Prostate gland (tissue), 2 donors: ENCODE measurements around the gene SURF1. TPM values are rescaled to one million over a fixed set of nuclear protein-coding genes. Genes with fewer than 3 reads are reported as not detected.

Experiments used
- DNase-seq: peaks from one replicate; pipeline ENCODE4 v3.0.0-alpha.2; 2019; ENCODE audit warnings: low spot score
- H3K27ac ChIP-seq, 2 donors: fragments of 200-600 bp; sonication (generic); 2 replicates each; pipeline ENCODE4 v1.5.1; 2017 to 2019
- H3K27me3 ChIP-seq: fragments of 200-600 bp; sonication (generic); replicated peaks from 2 replicates; pipeline ENCODE4 v1.5.1; 2019; ENCODE audit not compliant: insufficient read depth
- H3K36me3 ChIP-seq, 2 donors: fragments of 200-600 bp; sonication (generic); 1 replicate in 1 of 2; 2 replicates in 1 of 2; pipeline versions ENCODE4 v1.5.1 to v1.8.1; 2017 to 2019
- H3K4me1 ChIP-seq: fragments of 200-600 bp; sonication (generic); replicated peaks from 2 replicates; pipeline ENCODE4 v1.5.1; 2019
- H3K4me3 ChIP-seq, 2 donors: fragments of 200-600 bp; sonication (generic); 2 replicates each; pipeline ENCODE4 v1.5.1; 2017 to 2019
- H3K9me3 ChIP-seq: fragments of 200-600 bp; sonication (generic); 2 replicates; pipeline ENCODE4 v1.5.1; 2017
- POLR2A ChIP-seq: fragments of 450-650 bp; IDR thresholded peaks from one replicate; pipeline ENCODE4 v1.6.1; 2016; ENCODE audit warnings: antibody characterized with exemption, mild to moderate bottlenecking
- POLR2AphosphoS5 ChIP-seq: sonication (generic); formaldehyde crosslinking; IDR thresholded peaks from one replicate; pipeline ENCODE4 v1.6.1; 2017; ENCODE audit warnings: antibody characterized with exemption
- WGBS: methylation state at CpG from one replicate; pipeline ENCODE4 v1.1.5; 2018; 5-methylcytosine and 5-hydroxymethylcytosine counted together
- intact Hi-C: fragments of 100-400 bp; cut with DNase I; formaldehyde crosslinking; loops from one replicate; pipeline ENCODE4 v1.14.2; 2022
- total RNA-seq, 2 donors: library from RNA; depleted of rRNA; stranded (reverse); fragments of >200 nt; gene quantifications; one replicate each; pipeline ENCODE4 v1.1.0, GENCODE V29; 2016
- TF ChIP-seq, protein P1 (sequence below), 4 experiments: fragments of 200-600 bp in 2 of 4; fragments of 450-650 bp in 2 of 4; sonication (generic) in 2 of 4; IDR thresholded peaks; 1 replicate in 3 of 4; 2 replicates in 1 of 4; pipeline ENCODE4 v1.5.1; 2016 to 2019; ENCODE audit warnings: antibody characterized with exemption in 4 of 4, mild to moderate bottlenecking in 2 of 4, moderate library complexity in 2 of 4

Gene SURF1
- total RNA-seq, 2 donors from 2014 or later: 53.3 to 73.8 TPM

DNA sequence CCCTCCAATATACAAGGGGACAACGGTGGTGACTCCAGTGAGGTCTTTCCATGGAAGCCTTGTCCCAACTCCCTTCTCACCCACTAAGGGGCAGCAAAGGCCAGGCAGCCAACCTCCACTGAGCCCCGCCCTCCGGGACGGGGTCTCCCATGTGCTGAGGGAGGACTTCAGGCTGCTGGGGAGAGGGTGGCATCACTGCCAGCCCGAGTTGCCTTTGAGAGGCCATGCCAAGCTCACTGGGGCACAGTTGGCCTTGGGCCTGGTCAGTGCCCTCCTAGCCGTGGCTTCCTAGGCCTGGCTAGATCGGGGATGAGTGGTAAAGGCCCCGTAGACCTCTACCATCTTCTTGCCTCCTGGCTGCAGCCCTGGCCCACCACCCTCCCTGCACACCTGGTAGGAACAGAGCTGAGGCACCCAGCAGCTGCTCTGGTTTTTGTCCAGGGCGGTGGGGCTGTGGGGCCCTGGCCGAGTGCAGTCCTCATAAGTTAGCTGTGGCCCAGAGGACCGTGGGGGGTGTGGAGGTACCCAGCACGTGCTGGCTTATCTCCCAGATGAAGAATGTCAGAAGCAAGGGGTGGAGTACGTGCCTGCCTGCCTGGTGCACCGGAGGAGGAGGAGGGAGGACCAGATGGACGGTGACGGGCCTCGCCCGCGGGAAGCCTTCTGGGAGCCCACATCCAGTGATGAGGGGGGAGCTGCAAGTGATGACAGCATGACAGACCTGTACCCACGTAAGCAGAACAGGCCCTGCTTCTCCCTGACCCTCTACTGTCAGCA, 3.3 kb upstream of the SURF1 start:
- intact Hi-C loops: no loop called here

GRCh38 chr9:133357656-133358055, 1.4 kb upstream of the SURF1 start:
- intact Hi-C loops: no loop called here
- Histone ChIP-seq H3K27ac (no peak overlapping the region), H3K4me3 (no peak overlapping the region), H3K27me3 (no peaks in the 10 kb centered on the region), H3K4me1 (peaks cover 21% of the 10 kb centered on the region), H3K9me3 (no peaks in the 10 kb centered on the region), H3K36me3 (peaks cover 0 to 3% of the 10 kb centered on the region in 2 donors)
- TF ChIP-seq, protein P1, sequence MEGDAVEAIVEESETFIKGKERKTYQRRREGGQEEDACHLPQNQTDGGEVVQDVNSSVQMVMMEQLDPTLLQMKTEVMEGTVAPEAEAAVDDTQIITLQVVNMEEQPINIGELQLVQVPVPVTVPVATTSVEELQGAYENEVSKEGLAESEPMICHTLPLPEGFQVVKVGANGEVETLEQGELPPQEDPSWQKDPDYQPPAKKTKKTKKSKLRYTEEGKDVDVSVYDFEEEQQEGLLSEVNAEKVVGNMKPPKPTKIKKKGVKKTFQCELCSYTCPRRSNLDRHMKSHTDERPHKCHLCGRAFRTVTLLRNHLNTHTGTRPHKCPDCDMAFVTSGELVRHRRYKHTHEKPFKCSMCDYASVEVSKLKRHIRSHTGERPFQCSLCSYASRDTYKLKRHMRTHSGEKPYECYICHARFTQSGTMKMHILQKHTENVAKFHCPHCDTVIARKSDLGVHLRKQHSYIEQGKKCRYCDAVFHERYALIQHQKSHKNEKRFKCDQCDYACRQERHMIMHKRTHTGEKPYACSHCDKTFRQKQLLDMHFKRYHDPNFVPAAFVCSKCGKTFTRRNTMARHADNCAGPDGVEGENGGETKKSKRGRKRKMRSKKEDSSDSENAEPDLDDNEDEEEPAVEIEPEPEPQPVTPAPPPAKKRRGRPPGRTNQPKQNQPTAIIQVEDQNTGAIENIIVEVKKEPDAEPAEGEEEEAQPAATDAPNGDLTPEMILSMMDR (IDR thresholded peaks at IDR 0.05): no peak
- TF ChIP-seq POLR2AphosphoS5 (no peak), POLR2A (no peak)
- no peak for DNase-seq
- WGBS: 85% methylated on average over 14 of the region's 14 CpGs

More for the DNA sequence above, 3.3 kb upstream of the SURF1 start:
- no peak for DNase-seq
- H3K9me3 ChIP-seq: no peaks in the 10 kb centered on the region
- H3K27ac ChIP-seq: no peak overlapping the region
- H3K4me1 ChIP-seq: peaks cover 22% of the 10 kb centered on the region
- no peak for TF ChIP-seq POLR2A
- TF ChIP-seq, protein P1 (IDR thresholded peaks at IDR 0.05): peak in 2 of 4 experiments; percentile 16 to 43
- 46% methylated on average over 18 of the region's 20 CpGs for WGBS
- no peaks in the 10 kb centered on the region for H3K36me3 ChIP-seq
- H3K27me3 ChIP-seq: no peaks in the 10 kb centered on the region
- H3K4me3 ChIP-seq: no peak overlapping the region

GRCh38 chr9:133355881-133356357, 368 bp downstream of the SURF1 start:
- H3K4me1 ChIP-seq: peaks cover 18% of the 10 kb centered on the region

DNA sequence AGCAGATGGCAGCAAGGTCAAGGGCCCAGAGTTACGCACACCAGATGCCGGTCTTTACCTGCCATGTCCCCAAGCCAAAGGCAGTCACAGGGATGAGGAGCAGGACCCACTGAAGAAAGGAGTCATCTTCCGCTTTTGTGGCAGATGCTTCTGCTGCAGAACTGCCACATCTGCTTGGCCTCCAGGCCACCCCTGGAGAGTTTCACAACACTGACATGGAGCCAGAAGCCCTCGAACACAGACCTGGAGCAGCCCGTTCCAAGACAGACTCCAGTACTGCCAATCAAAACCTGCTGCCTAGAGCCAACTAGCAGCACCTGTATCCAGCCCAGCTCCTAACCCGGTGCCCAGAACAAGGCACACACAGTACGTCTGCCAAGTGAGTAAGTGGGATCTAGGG, 1.5 kb downstream of the SURF1 start:
- Histone ChIP-seq H3K27ac (no peak overlapping the region), H3K9me3 (no peaks in the 10 kb centered on the region), H3K4me3 (no peak overlapping the region), H3K36me3 (peaks cover 12 to 13% of the 10 kb centered on the region in 2 donors), H3K4me1 (peaks cover 21% of the 10 kb centered on the region), H3K27me3 (no peaks in the 10 kb centered on the region)
- WGBS: 86% methylated on average over 7 of the region's 7 CpGs
- DNase-seq: no peak
- TF ChIP-seq POLR2AphosphoS5 (no peak), POLR2A (no peak)
- TF ChIP-seq, protein P1 (IDR thresholded peaks at IDR 0.05): no peak
- intact Hi-C loops: no loop called here

More at GRCh38 chr9:133355881-133356357, 368 bp downstream of the SURF1 start:
- DNase-seq: no peak
- TF ChIP-seq POLR2AphosphoS5 (no peak), POLR2A (no peak)
- TF ChIP-seq, protein P1 (IDR thresholded peaks at IDR 0.05): no peak
- WGBS: under 1% methylated on average over 31 of the region's 31 CpGs
- Histone ChIP-seq H3K4me3 (peak overlapping the region; percentile 70 to 87), H3K9me3 (no peaks in the 10 kb centered on the region), H3K36me3 (peaks cover 0 to 8% of the 10 kb centered on the region in 2 donors), H3K27me3 (no peaks in the 10 kb centered on the region), H3K27ac (peak overlapping the region; percentile 47 to 67)
- intact Hi-C loops: no loop called here

GRCh38 chr9:133353548-133353947, 2.7 kb downstream of the SURF1 start:
- 82% methylated on average over 5 of the region's 5 CpGs for WGBS
- no peak overlapping the region for H3K4me3 ChIP-seq
- no peak for DNase-seq
- intact Hi-C loops: no loop called here
- H3K9me3 ChIP-seq: no peaks in the 10 kb centered on the region
- H3K27ac ChIP-seq: no peak overlapping the region
- H3K36me3 ChIP-seq: peaks cover 15 to 16% of the 10 kb centered on the region in 2 donors
- peaks cover 29% of the 10 kb centered on the region for H3K4me1 ChIP-seq
- TF ChIP-seq, protein P1 (IDR thresholded peaks at IDR 0.05): no peak
- no peak for TF ChIP-seq POLR2AphosphoS5
- TF ChIP-seq POLR2A: no peak
- no peaks in the 10 kb centered on the region for H3K27me3 ChIP-seq
